Breast epithelium (tissue), 4 donors: ENCODE data around the gene ITGAL. TPM values are rescaled to one million over a fixed set of nuclear protein-coding genes. Genes with fewer than 3 reads are reported as not detected.

Experiments used
- DNase-seq, 2 donors: peaks; one replicate each; pipeline ENCODE4 v3.0.0-alpha.2; 2019; ENCODE audit warnings: low spot score in 2 of 2
- H3K27ac ChIP-seq, 2 donors: fragments of 200-600 bp; sonication (generic) in 1 of 2; one replicate each; pipeline ENCODE4 v1.5.1; 2016 to 2019; ENCODE audit warnings: mild to moderate bottlenecking in 1 of 2
- H3K27me3 ChIP-seq, 2 donors: fragments of 200-600 bp; sonication (generic) in 1 of 2; one replicate each; pipeline versions ENCODE4 v1.5.1 to v1.6.0; 2017 to 2019; ENCODE audit warnings: control low read depth in 1 of 2, mild to moderate bottlenecking in 1 of 2
- H3K36me3 ChIP-seq: fragments of 200-600 bp; one replicate; pipeline ENCODE4 v1.5.1; 2019
- H3K4me1 ChIP-seq, 2 donors: fragments of 200-600 bp; sonication (generic); one replicate each; pipeline ENCODE4 v1.5.1; 2016 to 2019; ENCODE audit warnings: control low read depth in 1 of 2
- H3K4me3 ChIP-seq, 3 donors: fragments of 200-600 bp; sonication (generic); 1 replicate in 2 of 3; 2 replicates in 1 of 3; pipeline ENCODE4 v1.5.1; 2016 to 2019; ENCODE audit warnings: mild to moderate bottlenecking in 3 of 3, moderate library complexity in 2 of 3
- H3K9me3 ChIP-seq, 2 donors: fragments of 200-600 bp; sonication (generic) in 1 of 2; one replicate each; pipeline ENCODE4 v1.5.1; 2016 to 2019; ENCODE audit warnings: control low read depth in 1 of 2
- CTCF ChIP-seq, 3 donors: fragments of 450-650 bp; IDR thresholded peaks; one replicate each; pipeline ENCODE4 v1.5.1; 2016 to 2017; ENCODE audit warnings: antibody characterized with exemption in 3 of 3, mild to moderate bottlenecking in 3 of 3, moderate library complexity in 3 of 3
- POLR2A ChIP-seq: fragments of 450-650 bp; IDR thresholded peaks from one replicate; pipeline ENCODE4 v1.6.1; 2016; ENCODE audit warnings: antibody characterized with exemption, mild to moderate bottlenecking, moderate library complexity
- POLR2AphosphoS5 ChIP-seq, 3 donors: sonication (generic); formaldehyde crosslinking; IDR thresholded peaks; one replicate each; pipeline ENCODE4 v1.6.1; 2017; ENCODE audit warnings: antibody characterized with exemption in 3 of 3
- intact Hi-C: fragments of 100-400 bp; cut with DNase I; formaldehyde crosslinking; loops from one replicate; pipeline ENCODE4 v1.15.1; 2023; ENCODE audit warnings: low total_unique reads
- total RNA-seq, 3 donors: library from RNA; depleted of rRNA; stranded (reverse); fragments of >200 nt; gene quantifications; one replicate each; pipeline ENCODE4 v1.1.0, GENCODE V29; 2016

ITGAL gene
- total RNA-seq, 3 donors from 2014 or later = 2.3 to 5.7 (median 2.4) TPM

DNA sequence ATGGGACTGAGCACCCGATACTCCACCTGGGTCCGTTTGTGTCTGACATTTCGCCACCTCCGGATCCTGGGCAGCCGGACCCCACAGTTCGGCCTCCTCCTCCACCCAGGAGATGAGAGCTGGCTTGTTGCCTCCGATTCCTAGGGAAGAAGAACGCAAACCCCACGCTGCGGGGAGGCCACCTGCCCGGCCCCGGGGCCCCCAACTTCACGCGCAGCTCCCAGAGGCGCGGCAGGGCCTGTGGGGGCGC is 85.1 kb downstream of the ITGAL start:
- no peaks in the 10 kb centered on the region for H3K27me3 ChIP-seq
- H3K27ac ChIP-seq = peak overlapping the region; percentile 94 to 97
- intact Hi-C loops = no loop called here
- peaks cover 7% of the 10 kb centered on the region for H3K36me3 ChIP-seq
- H3K9me3 ChIP-seq = no peaks in the 10 kb centered on the region
- no peak for DNase-seq
- H3K4me3 ChIP-seq = peak overlapping the region; percentile 83 to 89 (median 87)
- H3K4me1 ChIP-seq = no peaks in the 10 kb centered on the region
- no peak for TF ChIP-seq POLR2AphosphoS5 (IDR thresholded peaks at IDR 0.05)
- no peak for TF ChIP-seq POLR2A
- TF ChIP-seq CTCF (IDR thresholded peaks at IDR 0.05) = no peak

DNA sequence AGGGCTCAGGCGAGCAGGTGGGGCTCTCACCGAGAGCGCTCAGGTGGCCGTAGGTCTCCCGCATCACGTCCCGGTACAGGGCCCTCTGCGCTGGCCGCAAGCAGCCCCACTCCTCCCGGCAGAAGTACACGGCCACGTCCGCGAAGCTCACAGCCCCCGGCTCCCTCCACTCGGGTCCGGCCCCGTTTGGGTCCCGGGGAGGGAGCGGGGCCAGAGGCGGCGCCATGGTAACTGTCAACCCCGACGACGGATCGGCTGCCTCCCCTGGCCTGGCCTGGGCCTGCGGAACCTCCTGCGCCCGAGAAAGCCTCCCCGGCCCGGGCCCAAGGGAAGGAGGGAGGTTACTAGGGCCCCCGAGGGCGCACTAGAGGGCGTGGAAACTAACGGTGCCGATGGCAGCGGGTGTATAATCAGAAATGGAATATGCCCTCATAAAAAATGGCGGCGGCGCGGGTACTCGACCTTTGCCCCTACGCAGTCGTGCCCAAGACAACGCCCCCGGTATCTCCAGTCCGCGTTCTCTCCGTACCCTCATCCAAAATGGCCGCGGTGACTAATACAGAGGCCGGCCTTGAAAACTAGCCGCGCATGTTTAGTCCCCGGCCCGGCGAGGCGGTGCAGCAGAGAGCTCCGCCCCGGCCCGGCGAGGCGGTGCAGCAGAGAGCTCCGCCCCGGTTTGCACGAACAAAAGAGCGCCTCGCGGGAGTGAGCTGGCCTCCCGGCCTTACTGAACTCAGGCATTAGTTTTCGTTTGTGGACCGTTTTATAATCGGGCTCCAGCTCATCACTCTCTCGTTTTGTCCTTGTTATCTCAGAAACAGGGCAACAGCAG is 85.6 kb downstream of the ITGAL start, which contains the start of gene ZNF764:
Gene ZNF764, minus strand, starts transcription at position 418 of the 832 bp plus-strand sequence. Its CDS starts 192 bp downstream, at position 226.
- Histone ChIP-seq H3K27me3 (no peaks in the 10 kb centered on the region), H3K36me3 (peaks cover 7% of the 10 kb centered on the region), H3K4me3 (peak within 1 kb of the TSS; percentile 83 to 89 (median 87)), H3K27ac (peak within 1 kb of the TSS; percentile 94 to 97), H3K9me3 (no peaks in the 10 kb centered on the region), H3K4me1 (no peaks in the 10 kb centered on the region)
- DNase-seq = peak; percentile 98 to 99
- intact Hi-C loops = no loop called here
- TF ChIP-seq CTCF (IDR thresholded peaks at IDR 0.05) (no peak), POLR2AphosphoS5 (IDR thresholded peaks at IDR 0.05) (peak; percentile 62 to 79 (median 64)), POLR2A (no peak)

- Histone ChIP-seq H3K27me3 (no peaks in the 10 kb centered on the region), H3K9me3 (no peaks in the 10 kb centered on the region), H3K4me3 (peak overlapping the region; percentile 83 to 89 (median 87)), H3K27ac (peak overlapping the region; percentile 94 to 97), H3K36me3 (peaks cover 7% of the 10 kb centered on the region), H3K4me1 (no peaks in the 10 kb centered on the region)
- intact Hi-C loops = no loop called here
- no peak for DNase-seq
- TF ChIP-seq CTCF (IDR thresholded peaks at IDR 0.05) (no peak), POLR2A (no peak), POLR2AphosphoS5 (IDR thresholded peaks at IDR 0.05) (no peak)
These were observed 86.3 kb downstream of the ITGAL start for GRCh38 chr16:30558789-30559377.

GRCh38 chr16:30559690-30560089 is 87.1 kb downstream of the ITGAL start:
- Histone ChIP-seq H3K4me1 (no peaks in the 10 kb centered on the region), H3K36me3 (peaks cover 7% of the 10 kb centered on the region), H3K4me3 (no peak overlapping the region), H3K9me3 (no peaks in the 10 kb centered on the region), H3K27me3 (no peaks in the 10 kb centered on the region), H3K27ac (no peak overlapping the region)
- DNase-seq = no peak
- intact Hi-C loops = no loop called here
- no peak for TF ChIP-seq POLR2AphosphoS5 (IDR thresholded peaks at IDR 0.05)
- no peak for TF ChIP-seq POLR2A
- no peak for TF ChIP-seq CTCF (IDR thresholded peaks at IDR 0.05)
